ENCODE data around the gene CBLB.

DNA sequence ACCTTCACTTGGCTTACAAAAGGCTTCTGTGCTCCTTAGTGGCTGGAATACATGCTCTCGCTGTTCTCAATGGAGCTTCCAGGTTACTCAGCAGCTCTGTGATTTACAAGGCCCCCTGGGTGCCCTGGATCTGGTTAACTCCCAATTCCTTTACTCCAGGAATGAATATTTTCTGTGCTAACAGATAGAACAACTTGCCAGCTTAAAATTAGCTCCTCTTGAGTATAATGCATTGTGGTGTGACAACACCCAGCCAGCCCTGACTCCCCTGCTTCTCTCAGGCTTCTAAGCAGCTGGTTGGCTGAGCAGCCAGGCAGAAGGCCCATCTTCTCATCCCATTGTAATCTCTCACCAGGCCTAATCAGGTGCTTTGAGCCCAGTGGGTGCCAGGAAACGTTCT lies 255.7 kb downstream of the CBLB start:
- TF ChIP-seq RXRA (IDR thresholded peaks at IDR 0.05) (no peak), TAF1 (conservative IDR thresholded peaks at IDR 0.05) (no peak), CTCF (IDR thresholded peaks at IDR 0.05; ENCODE audit: low read depth, low read length, missing input control) (no peak), RAD21 (IDR thresholded peaks at IDR 0.05) (no peak), YY1 (IDR thresholded peaks at IDR 0.05) (no peak), REST (IDR thresholded peaks at IDR 0.05) (no peak), JUND (IDR thresholded peaks at IDR 0.05) (no peak), EGR1 (IDR thresholded peaks at IDR 0.05; ENCODE audit: low read depth in 2 of 2) (no peak), GABPA (IDR thresholded peaks at IDR 0.05 in 1 of 2, conservative IDR thresholded peaks at IDR 0.05 in 1 of 2) (no peak)
- TF ChIP-seq, protein P1, sequence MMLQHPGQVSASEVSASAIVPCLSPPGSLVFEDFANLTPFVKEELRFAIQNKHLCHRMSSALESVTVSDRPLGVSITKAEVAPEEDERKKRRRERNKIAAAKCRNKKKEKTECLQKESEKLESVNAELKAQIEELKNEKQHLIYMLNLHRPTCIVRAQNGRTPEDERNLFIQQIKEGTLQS (IDR thresholded peaks at IDR 0.05): no peak
